MCF 10A (cell line): ENCODE data around the gene BCL2. TPM values are rescaled to one million over a fixed set of nuclear protein-coding genes. Genes with fewer than 3 reads are reported as not detected.

ENCODE experiments used
- BruUV-seq: library from RNA; stranded (reverse); fragments of 400-500 nt; replicated peaks from 2 replicates; lab custom pipeline; 2021; lab: Mats Ljungman, UMichigan
- CTCF ChIA-PET: fragments of 300-600 bp; sonication (Branson Sonifier 250); formaldehyde crosslinking; extraction: SDS; loops from one replicate; lab custom pipeline; 2021; ENCODE audit warnings: antibody characterized with exemption, inconsistent platforms; lab: Yijun Ruan, JAX
- POLR2A ChIA-PET: fragments of 300-600, 350-650 bp; sonication (Branson Sonifier 250); formaldehyde crosslinking; extraction: SDS; loops from one replicate; lab custom pipeline; 2020; ENCODE audit warnings: antibody characterized with exemption, inconsistent platforms; lab: Yijun Ruan, JAX
- DNase-seq: peaks from one replicate; pipeline ENCODE4 v3.0.0-alpha.2; 2018; ENCODE audit not compliant: unreplicated experiment
- H3K27ac Mint-ChIP-seq: one replicate; pipeline ENCODE4 v1.8.0; 2022; ENCODE audit warnings: mild to moderate bottlenecking, low read depth, mixed read lengths; ENCODE audit not compliant: unreplicated experiment
- H3K27me3 Mint-ChIP-seq: one replicate; pipeline ENCODE4 v1.8.0; 2022; ENCODE audit warnings: mixed read lengths; ENCODE audit not compliant: insufficient read depth, unreplicated experiment
- H3K36me3 Mint-ChIP-seq: one replicate; pipeline ENCODE4 v1.8.0; 2022; ENCODE audit warnings: mild to moderate bottlenecking, moderate library complexity, mixed read lengths; ENCODE audit not compliant: insufficient read depth, unreplicated experiment
- H3K4me1 Mint-ChIP-seq: one replicate; pipeline ENCODE4 v1.8.0; 2022; ENCODE audit warnings: mixed read lengths; ENCODE audit not compliant: insufficient read depth, unreplicated experiment
- H3K4me3 Mint-ChIP-seq: one replicate; pipeline ENCODE4 v1.8.0; 2022; ENCODE audit warnings: mild to moderate bottlenecking, moderate library complexity, mixed read lengths; ENCODE audit not compliant: unreplicated experiment
- H3K9me3 Mint-ChIP-seq: one replicate; pipeline ENCODE4 v1.8.0; 2022; ENCODE audit warnings: mixed read lengths; ENCODE audit not compliant: unreplicated experiment
- intact Hi-C: fragments of 100-400 bp; cut with micrococcal nuclease; formaldehyde crosslinking; loops from 2 replicates; pipeline ENCODE4 v1.14.1; 2022
- total RNA-seq: library from RNA; stranded (reverse); gene quantifications from 2 replicates; pipeline ENCODE4 v1.2.3, GENCODE V29; 2022
- TF ChIP-seq, protein P1 (sequence below): fragments of 200-600 bp; IDR thresholded peaks from one replicate; pipeline ENCODE4 v1.8.0; 2022; ENCODE audit warnings: antibody characterized with exemption, mild to moderate bottlenecking; ENCODE audit not compliant: unreplicated experiment

BCL2 gene
- total RNA-seq, 1 experiment from 2014 or later, result 3.0 TPM

DNA sequence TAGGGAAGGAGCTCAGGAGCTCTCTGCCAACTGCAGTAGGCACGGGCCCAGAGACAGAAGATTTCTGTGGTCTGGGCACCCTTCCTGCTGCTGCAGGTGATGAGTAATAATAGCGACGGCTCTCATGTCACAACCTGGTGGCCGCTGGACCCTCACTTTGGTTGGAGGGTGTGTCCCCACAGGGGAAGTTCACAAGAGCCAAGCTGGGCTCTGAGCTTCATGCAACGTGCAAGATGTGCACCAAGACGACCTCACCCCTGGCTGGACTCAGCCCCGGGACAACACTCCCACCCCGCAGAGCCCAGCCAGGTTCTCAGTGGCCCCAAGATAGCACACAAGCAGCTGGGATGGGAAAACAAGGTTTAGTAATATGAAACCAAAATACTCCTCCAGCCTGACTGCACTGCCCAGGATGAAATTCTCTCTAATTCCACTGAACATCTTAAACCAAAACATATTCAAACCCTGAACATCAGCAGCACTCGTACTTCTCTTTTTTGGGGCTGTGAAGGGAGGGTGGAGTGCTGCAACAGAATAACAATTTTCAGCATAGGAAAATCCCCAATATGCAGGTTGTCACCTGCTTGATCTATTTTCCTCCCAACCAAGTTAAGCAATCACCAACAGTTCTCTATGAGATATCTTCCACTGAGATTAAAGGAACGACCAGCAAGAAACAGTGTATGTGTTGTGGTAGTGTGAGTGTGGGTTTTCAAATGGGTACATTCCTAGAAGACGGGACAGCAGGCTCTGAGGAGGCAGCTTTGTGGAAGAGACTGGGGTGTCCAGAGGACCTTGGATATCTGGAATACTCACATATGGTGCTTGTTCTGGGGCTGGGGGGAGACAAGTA, 26.5 kb downstream of the BCL2 start:
- H3K4me3 Mint-ChIP-seq, result no peak overlapping the region
- ChIA-PET CTCF (no interaction called here), POLR2A (no interaction called here)
- no peak for DNase-seq
- H3K4me1 Mint-ChIP-seq, result no peaks in the 10 kb centered on the region
- no peaks in the 10 kb centered on the region for H3K36me3 Mint-ChIP-seq
- no peaks in the 10 kb centered on the region for H3K27me3 Mint-ChIP-seq
- TF ChIP-seq, protein P1, sequence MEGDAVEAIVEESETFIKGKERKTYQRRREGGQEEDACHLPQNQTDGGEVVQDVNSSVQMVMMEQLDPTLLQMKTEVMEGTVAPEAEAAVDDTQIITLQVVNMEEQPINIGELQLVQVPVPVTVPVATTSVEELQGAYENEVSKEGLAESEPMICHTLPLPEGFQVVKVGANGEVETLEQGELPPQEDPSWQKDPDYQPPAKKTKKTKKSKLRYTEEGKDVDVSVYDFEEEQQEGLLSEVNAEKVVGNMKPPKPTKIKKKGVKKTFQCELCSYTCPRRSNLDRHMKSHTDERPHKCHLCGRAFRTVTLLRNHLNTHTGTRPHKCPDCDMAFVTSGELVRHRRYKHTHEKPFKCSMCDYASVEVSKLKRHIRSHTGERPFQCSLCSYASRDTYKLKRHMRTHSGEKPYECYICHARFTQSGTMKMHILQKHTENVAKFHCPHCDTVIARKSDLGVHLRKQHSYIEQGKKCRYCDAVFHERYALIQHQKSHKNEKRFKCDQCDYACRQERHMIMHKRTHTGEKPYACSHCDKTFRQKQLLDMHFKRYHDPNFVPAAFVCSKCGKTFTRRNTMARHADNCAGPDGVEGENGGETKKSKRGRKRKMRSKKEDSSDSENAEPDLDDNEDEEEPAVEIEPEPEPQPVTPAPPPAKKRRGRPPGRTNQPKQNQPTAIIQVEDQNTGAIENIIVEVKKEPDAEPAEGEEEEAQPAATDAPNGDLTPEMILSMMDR, result no peak
- H3K9me3 Mint-ChIP-seq, result no peaks in the 10 kb centered on the region
- intact Hi-C loops, result no loop called here
- no TSS peak for BruUV-seq
- H3K27ac Mint-ChIP-seq, result no peak overlapping the region

GRCh38 chr18:63291278-63291677, 28.3 kb downstream of the BCL2 start:
- ChIA-PET CTCF (no interaction called here), POLR2A (no interaction called here)
- no peak for DNase-seq
- BruUV-seq, result no TSS peak
- intact Hi-C loops, result no loop called here
- H3K4me1 Mint-ChIP-seq, result no peaks in the 10 kb centered on the region
- H3K4me3 Mint-ChIP-seq, result no peak overlapping the region
- TF ChIP-seq, protein P1, result no peak
- H3K27ac Mint-ChIP-seq, result no peak overlapping the region
- H3K27me3 Mint-ChIP-seq, result no peaks in the 10 kb centered on the region
- no peaks in the 10 kb centered on the region for H3K36me3 Mint-ChIP-seq
- H3K9me3 Mint-ChIP-seq, result no peaks in the 10 kb centered on the region

- Mint-ChIP-seq H3K27ac (no peak overlapping the region), H3K9me3 (no peaks in the 10 kb centered on the region), H3K4me3 (no peak overlapping the region), H3K36me3 (no peaks in the 10 kb centered on the region), H3K4me1 (no peaks in the 10 kb centered on the region), H3K27me3 (no peaks in the 10 kb centered on the region)
- POLR2A ChIA-PET, result no interaction called here
- no TSS peak for BruUV-seq
- intact Hi-C loops, result no loop called here
- TF ChIP-seq, protein P1, result no peak
- CTCF ChIA-PET, result no interaction called here
- no peak for DNase-seq
Measured at GRCh38 chr18:63290821-63291200, 28.8 kb downstream of the BCL2 start.

GRCh38 chr18:63290166-63290820, 29.3 kb downstream of the BCL2 start:
- TF ChIP-seq, protein P1, result no peak
- no peaks in the 10 kb centered on the region for H3K9me3 Mint-ChIP-seq
- intact Hi-C loops, result no loop called here
- ChIA-PET POLR2A (no interaction called here), CTCF (interaction anchor here (0.6 kb wide), 1 partner anchor 234 kb away, joined by 3 read pairs; no protein-coding TSS in a partner anchor)
- no peaks in the 10 kb centered on the region for H3K4me1 Mint-ChIP-seq
- BruUV-seq, result no TSS peak
- H3K27ac Mint-ChIP-seq, result no peak overlapping the region
- DNase-seq, result no peak
- no peaks in the 10 kb centered on the region for H3K36me3 Mint-ChIP-seq
- no peaks in the 10 kb centered on the region for H3K27me3 Mint-ChIP-seq
- no peak overlapping the region for H3K4me3 Mint-ChIP-seq
